Measurements from ENCODE around the gene STX8.

Gene STX8

DNA sequence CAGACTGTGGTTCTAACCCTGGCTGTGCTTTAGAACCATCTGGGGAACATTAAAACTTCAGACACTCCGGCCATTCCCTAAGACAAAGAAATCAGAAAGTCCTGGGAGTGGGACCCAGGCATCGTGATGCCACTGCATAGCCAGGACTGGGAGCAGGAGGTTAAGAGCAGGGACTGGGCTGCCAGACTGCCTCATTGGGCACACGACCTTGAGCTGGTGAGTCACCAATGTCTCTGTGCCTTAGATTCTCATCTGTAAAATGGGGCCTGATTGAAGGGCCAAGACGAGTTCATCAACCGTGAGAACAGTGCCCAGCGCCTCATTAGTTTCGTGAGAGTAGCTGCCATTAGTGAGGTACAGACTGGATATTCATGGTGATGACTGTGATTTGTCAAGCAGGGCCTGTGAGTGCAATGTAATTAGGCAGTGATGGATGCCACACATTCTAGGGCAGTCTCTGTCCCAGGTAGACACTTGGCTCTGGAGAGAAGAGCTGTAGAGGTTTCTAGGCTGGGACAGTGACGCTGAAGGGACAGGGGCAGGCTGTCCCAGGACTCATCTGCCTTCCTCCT lies 357.5 kb downstream of the STX8 start:
- Histone ChIP-seq H3K27me3 (replicated peaks; ENCODE audit: control insufficient read depth, insufficient read depth, low read length) (no peaks in the 10 kb centered on the region), H3K36me3 (ENCODE audit: control insufficient read depth, insufficient read depth, low read length) (no peaks in the 10 kb centered on the region), H3K4me3 (replicated peaks; ENCODE audit: low read depth, low read length) (no peak overlapping the region)
- DNase-seq (ENCODE audit: extremely low read depth, insufficient read length): no peak
- TF ChIP-seq, protein P1, sequence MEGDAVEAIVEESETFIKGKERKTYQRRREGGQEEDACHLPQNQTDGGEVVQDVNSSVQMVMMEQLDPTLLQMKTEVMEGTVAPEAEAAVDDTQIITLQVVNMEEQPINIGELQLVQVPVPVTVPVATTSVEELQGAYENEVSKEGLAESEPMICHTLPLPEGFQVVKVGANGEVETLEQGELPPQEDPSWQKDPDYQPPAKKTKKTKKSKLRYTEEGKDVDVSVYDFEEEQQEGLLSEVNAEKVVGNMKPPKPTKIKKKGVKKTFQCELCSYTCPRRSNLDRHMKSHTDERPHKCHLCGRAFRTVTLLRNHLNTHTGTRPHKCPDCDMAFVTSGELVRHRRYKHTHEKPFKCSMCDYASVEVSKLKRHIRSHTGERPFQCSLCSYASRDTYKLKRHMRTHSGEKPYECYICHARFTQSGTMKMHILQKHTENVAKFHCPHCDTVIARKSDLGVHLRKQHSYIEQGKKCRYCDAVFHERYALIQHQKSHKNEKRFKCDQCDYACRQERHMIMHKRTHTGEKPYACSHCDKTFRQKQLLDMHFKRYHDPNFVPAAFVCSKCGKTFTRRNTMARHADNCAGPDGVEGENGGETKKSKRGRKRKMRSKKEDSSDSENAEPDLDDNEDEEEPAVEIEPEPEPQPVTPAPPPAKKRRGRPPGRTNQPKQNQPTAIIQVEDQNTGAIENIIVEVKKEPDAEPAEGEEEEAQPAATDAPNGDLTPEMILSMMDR (IDR thresholded peaks at IDR 0.05; ENCODE audit: insufficient read depth, low read length, poor library complexity, severe bottlenecking): no peak

DNA sequence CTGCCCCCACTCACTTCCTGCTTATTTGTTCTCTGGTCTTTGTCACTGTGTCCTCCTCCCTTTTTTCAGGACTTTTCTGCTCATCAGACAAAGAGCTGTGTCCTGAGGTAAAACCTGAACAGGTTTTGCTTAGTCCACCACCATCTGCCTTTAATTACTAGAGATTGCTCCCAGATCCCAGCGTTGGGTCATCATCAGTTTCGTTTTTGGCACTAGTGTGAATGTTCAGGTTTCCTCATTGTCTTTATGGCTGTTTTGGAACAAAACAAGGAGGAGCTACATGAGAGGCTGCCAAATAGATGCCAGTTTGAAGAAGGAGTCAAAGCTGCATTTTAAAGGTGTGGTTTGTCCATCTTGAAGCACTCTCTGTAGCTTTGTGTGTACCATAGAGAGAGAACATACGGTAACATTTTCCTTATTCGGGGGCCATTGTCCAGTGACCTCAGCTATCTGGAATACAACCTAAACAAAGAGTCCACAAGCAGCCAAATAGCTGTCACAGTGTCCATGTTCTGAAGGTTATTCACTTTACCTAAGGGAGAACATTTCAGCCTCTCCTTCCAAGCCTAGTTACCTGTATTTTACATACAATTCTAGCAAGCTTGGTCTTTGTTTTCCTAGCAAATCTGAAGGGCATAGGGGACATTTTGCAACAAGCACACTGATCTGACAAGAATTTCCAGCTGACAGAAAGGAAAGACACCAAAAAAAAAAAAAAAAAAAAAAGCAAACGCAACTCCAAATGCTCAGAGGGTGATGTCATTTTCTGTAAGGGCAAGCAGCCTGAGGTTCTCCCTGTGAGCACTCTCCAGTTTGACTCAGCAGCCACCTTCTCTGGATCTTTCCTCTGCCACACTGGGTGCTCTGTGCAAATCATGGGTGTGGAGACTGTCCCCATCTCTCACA lies 358.2 kb downstream of the STX8 start:
- DNase-seq (ENCODE audit: extremely low read depth, insufficient read length): no peak
- TF ChIP-seq, protein P1 (IDR thresholded peaks at IDR 0.05; ENCODE audit: insufficient read depth, low read length, poor library complexity, severe bottlenecking): no peak

DNA sequence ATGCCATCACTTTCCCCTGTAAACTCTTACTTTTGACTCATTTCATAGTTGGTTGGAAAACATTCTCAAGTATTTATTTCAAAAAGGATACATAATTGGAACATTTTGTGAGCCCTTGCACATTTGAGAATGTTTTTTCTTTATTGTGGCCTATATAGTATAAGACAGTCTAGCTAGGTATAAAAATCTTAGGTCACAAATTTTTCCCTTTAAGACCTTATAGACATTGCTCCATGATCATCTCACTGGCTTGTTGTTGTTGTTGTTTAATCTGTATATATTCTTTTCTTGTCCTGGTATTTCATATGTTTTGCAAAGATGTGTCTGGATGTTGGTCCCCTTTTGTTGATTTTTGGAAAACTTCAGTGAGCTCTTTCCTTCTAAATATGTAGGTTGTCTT lies 360.2 kb downstream of the STX8 start:
- H3K4me3 ChIP-seq (replicated peaks; ENCODE audit: low read depth, low read length): no peak overlapping the region
- no peak for DNase-seq (ENCODE audit: extremely low read depth, insufficient read length)
- no peaks in the 10 kb centered on the region for H3K27me3 ChIP-seq (replicated peaks; ENCODE audit: control insufficient read depth, insufficient read depth, low read length)
- H3K36me3 ChIP-seq (ENCODE audit: control insufficient read depth, insufficient read depth, low read length): no peaks in the 10 kb centered on the region
- TF ChIP-seq, protein P1 (IDR thresholded peaks at IDR 0.05; ENCODE audit: insufficient read depth, low read length, poor library complexity, severe bottlenecking): no peak

More for the DNA sequence above, 358.2 kb downstream of the STX8 start:
- no peaks in the 10 kb centered on the region for H3K27me3 ChIP-seq (replicated peaks; ENCODE audit: control insufficient read depth, insufficient read depth, low read length)
- H3K4me3 ChIP-seq (replicated peaks; ENCODE audit: low read depth, low read length): no peak overlapping the region
- H3K36me3 ChIP-seq (ENCODE audit: control insufficient read depth, insufficient read depth, low read length): no peaks in the 10 kb centered on the region

DNA sequence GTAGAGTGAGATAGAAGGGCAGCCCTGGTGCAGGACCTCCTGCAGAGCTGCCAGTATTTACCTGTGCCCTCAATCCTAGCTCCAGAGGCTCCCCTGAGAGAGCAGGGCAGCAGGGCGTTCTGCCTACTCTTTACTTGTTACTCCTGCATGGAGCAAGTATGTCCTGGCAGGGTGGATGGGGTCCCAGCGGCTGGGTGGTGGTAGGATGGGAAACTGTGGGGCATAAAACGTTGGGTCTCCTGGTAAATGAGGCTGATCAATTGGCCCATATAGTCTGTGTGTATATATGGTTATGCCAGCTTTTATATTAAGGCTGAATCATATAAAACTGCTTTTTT lies 362.3 kb downstream of the STX8 start:
- Histone ChIP-seq H3K27me3 (replicated peaks; ENCODE audit: control insufficient read depth, insufficient read depth, low read length) (no peaks in the 10 kb centered on the region), H3K4me3 (replicated peaks; ENCODE audit: low read depth, low read length) (no peak overlapping the region), H3K36me3 (ENCODE audit: control insufficient read depth, insufficient read depth, low read length) (no peaks in the 10 kb centered on the region)
- DNase-seq (ENCODE audit: extremely low read depth, insufficient read length): no peak
- TF ChIP-seq, protein P1 (IDR thresholded peaks at IDR 0.05; ENCODE audit: insufficient read depth, low read length, poor library complexity, severe bottlenecking): no peak

DNA sequence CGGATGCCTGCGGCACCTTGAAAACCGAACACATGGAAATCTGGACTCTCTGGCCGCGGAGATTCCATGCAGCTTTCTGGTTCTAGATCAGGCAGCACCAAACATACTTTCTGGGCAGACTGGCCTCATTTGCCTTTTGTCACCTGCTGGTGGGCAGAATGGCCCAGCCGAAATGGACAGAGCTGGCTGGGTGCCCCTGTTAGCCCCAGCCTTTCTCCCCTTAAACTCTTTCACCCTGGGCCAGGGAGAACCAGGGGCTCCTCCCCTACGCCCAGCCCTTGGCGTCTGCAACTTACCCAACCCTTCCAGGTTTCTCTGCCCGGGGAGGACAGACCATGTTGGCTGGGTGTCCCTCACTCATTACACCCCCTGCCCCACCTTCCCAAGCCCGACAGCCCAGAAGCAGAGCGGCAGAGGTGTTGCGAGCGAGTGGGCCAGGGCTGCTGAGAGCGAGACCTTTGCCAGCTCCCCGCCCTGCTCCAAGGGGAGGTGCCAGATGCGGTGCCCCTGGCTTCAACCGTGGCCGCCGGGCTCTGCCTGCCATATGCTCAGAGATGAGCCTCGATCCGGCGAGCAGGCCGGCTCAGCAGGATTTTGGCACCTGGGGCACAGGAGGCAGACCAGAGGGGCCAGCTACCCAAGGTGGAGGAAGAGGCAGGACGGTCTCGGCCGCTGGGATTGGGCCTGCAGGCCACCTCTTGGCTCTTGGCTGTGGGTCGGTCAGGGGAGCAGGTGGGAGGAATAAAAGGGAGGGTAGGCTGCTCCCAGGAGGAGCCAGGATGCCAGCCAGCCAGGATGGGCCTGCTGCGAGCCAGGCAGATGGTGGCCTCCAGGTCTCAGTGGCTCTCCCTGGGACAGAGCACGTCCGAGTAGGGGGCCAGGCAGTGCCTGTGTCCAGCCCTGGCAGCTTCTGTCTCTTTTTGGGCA lies 363.0 kb downstream of the STX8 start:
- Histone ChIP-seq H3K27me3 (replicated peaks; ENCODE audit: control insufficient read depth, insufficient read depth, low read length) (no peaks in the 10 kb centered on the region), H3K36me3 (ENCODE audit: control insufficient read depth, insufficient read depth, low read length) (no peaks in the 10 kb centered on the region), H3K4me3 (replicated peaks; ENCODE audit: low read depth, low read length) (no peak overlapping the region)
- TF ChIP-seq, protein P1 (IDR thresholded peaks at IDR 0.05; ENCODE audit: insufficient read depth, low read length, poor library complexity, severe bottlenecking): no peak
- DNase-seq (ENCODE audit: extremely low read depth, insufficient read length): no peak
